Measurements from ENCODE around the gene TPH2.

- no peak for TF ChIP-seq CTCF (IDR thresholded peaks at IDR 0.05; ENCODE audit: low read depth, low read length, missing input control)
- TF ChIP-seq TAF1 (conservative IDR thresholded peaks at IDR 0.05), result no peak
- TF ChIP-seq YY1 (IDR thresholded peaks at IDR 0.05), result no peak
- TF ChIP-seq SP1 (IDR thresholded peaks at IDR 0.05), result no peak
- no peak for TF ChIP-seq ZBTB33 (IDR thresholded peaks at IDR 0.05)
Observed at GRCh38 chr12:71948390-71948789, 9.7 kb downstream of the TPH2 start.

Data from liver (tissue), 3 donors.